Vagina (tissue), 2 donors: Measurements from ENCODE around the gene SORCS2. TPM values are rescaled to one million over a fixed set of nuclear protein-coding genes. Genes with fewer than 3 reads are reported as not detected.
"Not testable (repeated sequence)": the region's sequence is repeated elsewhere in the genome, so short reads cannot be mapped to it uniquely, and the experiment has no call there.

ENCODE experiments used
- DNase-seq, 2 donors: peaks; one replicate each; pipeline ENCODE4 v3.0.0-alpha.2; 2017; ENCODE audit errors: extremely low spot score in 2 of 2
- H3K27ac ChIP-seq: fragments of 200-600 bp; sonication (generic); one replicate; pipeline ENCODE4 v1.5.1; 2019
- H3K27me3 ChIP-seq: fragments of 200-600 bp; sonication (generic); one replicate; pipeline ENCODE4 v1.5.1; 2019
- H3K36me3 ChIP-seq, 2 donors: fragments of 200-600 bp; sonication (generic); one replicate each; pipeline ENCODE4 v1.5.1; 2017 to 2019
- H3K4me1 ChIP-seq: fragments of 200-600 bp; sonication (generic); one replicate; pipeline ENCODE4 v1.5.1; 2019
- H3K4me3 ChIP-seq, 2 donors: fragments of 200-600 bp; sonication (generic); 1 replicate in 1 of 2; 2 replicates in 1 of 2; pipeline ENCODE4 v1.5.1; 2016 to 2019
- H3K9me3 ChIP-seq: fragments of 200-600 bp; sonication (generic); one replicate; pipeline ENCODE4 v1.5.1; 2019
- POLR2A ChIP-seq, 2 donors: fragments of 450-650 bp; IDR thresholded peaks; one replicate each; pipeline ENCODE4 v1.6.1; 2017; ENCODE audit warnings: antibody characterized with exemption in 2 of 2, mild to moderate bottlenecking in 2 of 2, moderate library complexity in 2 of 2
- POLR2AphosphoS5 ChIP-seq, 2 donors: sonication (generic); formaldehyde crosslinking; IDR thresholded peaks; one replicate each; pipeline ENCODE4 v1.9.0; 2017; ENCODE audit warnings: antibody characterized with exemption in 2 of 2, mild to moderate bottlenecking in 2 of 2, low read depth in 1 of 2; ENCODE audit not compliant: insufficient read depth in 1 of 2
- intact Hi-C: fragments of 100-400 bp; cut with DNase I; formaldehyde crosslinking; loops from one replicate; pipeline ENCODE4 v1.15.1; 2023
- total RNA-seq: library from RNA; depleted of rRNA; stranded (reverse); fragments of >200 nt; gene quantifications from one replicate; pipeline ENCODE4 v1.2.3, GENCODE V29; 2016
- TF ChIP-seq, protein P1 (sequence below), 3 experiments: fragments of 450-650 bp in 2 of 3; fragments of 200-600 bp in 1 of 3; sonication (generic) in 1 of 3; IDR thresholded peaks; one replicate each; pipeline ENCODE4 v1.5.1; 2017 to 2019; ENCODE audit warnings: antibody characterized with exemption in 3 of 3, mild to moderate bottlenecking in 2 of 3, moderate library complexity in 2 of 3

The SORCS2 gene
- total RNA-seq, 1 donor from 2014 or later: 5.4 TPM

DNA sequence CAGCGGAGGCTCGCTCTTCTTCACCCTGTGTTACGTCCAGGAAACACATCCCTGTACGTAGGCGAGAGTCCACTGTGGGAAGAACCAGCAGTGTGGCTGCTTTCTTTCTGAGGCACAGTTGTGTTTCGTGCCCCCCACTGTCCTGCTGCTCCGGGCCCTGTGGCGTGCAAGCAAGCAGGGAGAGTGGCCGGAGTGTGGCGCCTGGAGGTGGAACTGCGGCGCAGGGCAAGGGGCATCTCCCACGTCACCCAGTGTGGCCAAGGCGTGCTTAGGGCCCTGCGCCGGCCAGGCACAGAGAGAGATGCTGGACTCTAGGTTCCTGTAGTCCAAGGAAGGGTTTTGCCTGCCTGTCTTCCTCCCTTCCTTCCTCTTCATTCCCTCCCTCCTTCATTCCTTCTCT, 255.7 kb downstream of the SORCS2 start:
- TF ChIP-seq POLR2AphosphoS5 (IDR thresholded peaks at IDR 0.05; ENCODE audit: insufficient read depth in 1 of 2, low read depth in 1 of 2): no peak
- TF ChIP-seq POLR2A (IDR thresholded peaks at IDR 0.05): no peak
- TF ChIP-seq, protein P1, sequence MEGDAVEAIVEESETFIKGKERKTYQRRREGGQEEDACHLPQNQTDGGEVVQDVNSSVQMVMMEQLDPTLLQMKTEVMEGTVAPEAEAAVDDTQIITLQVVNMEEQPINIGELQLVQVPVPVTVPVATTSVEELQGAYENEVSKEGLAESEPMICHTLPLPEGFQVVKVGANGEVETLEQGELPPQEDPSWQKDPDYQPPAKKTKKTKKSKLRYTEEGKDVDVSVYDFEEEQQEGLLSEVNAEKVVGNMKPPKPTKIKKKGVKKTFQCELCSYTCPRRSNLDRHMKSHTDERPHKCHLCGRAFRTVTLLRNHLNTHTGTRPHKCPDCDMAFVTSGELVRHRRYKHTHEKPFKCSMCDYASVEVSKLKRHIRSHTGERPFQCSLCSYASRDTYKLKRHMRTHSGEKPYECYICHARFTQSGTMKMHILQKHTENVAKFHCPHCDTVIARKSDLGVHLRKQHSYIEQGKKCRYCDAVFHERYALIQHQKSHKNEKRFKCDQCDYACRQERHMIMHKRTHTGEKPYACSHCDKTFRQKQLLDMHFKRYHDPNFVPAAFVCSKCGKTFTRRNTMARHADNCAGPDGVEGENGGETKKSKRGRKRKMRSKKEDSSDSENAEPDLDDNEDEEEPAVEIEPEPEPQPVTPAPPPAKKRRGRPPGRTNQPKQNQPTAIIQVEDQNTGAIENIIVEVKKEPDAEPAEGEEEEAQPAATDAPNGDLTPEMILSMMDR (IDR thresholded peaks at IDR 0.05): no peak
- H3K36me3 ChIP-seq: no peaks in the 10 kb centered on the region
- H3K4me3 ChIP-seq: no peak overlapping the region
- intact Hi-C loops: loop anchor here (5.0 kb wide), 1 partner anchor 1394 kb away; no protein-coding TSS in a partner anchor
- H3K4me1 ChIP-seq: no peaks in the 10 kb centered on the region
- no peak overlapping the region for H3K27ac ChIP-seq
- no peaks in the 10 kb centered on the region for H3K27me3 ChIP-seq
- no peaks in the 10 kb centered on the region for H3K9me3 ChIP-seq
- no peak for DNase-seq

GRCh38 chr4:7450775-7451433, 258.6 kb downstream of the SORCS2 start:
- no peaks in the 10 kb centered on the region for H3K9me3 ChIP-seq
- intact Hi-C loops: no loop called here
- DNase-seq: no peak
- no peaks in the 10 kb centered on the region for H3K36me3 ChIP-seq
- no peaks in the 10 kb centered on the region for H3K27me3 ChIP-seq
- TF ChIP-seq POLR2A (IDR thresholded peaks at IDR 0.05): no peak
- TF ChIP-seq POLR2AphosphoS5 (IDR thresholded peaks at IDR 0.05; ENCODE audit: insufficient read depth in 1 of 2, low read depth in 1 of 2): no peak
- TF ChIP-seq, protein P1 (IDR thresholded peaks at IDR 0.05): no peak
- no peaks in the 10 kb centered on the region for H3K4me1 ChIP-seq
- no peak overlapping the region for H3K27ac ChIP-seq
- H3K4me3 ChIP-seq: no peak overlapping the region

- intact Hi-C loops: no loop called here
- no peaks in the 10 kb centered on the region for H3K36me3 ChIP-seq
- TF ChIP-seq POLR2AphosphoS5 (IDR thresholded peaks at IDR 0.05; ENCODE audit: insufficient read depth in 1 of 2, low read depth in 1 of 2) (no peak), POLR2A (IDR thresholded peaks at IDR 0.05) (no peak)
- TF ChIP-seq, protein P1 (IDR thresholded peaks at IDR 0.05): no peak
Measured at GRCh38 chr4:7451434-7451789, 259.1 kb downstream of the SORCS2 start.

DNA sequence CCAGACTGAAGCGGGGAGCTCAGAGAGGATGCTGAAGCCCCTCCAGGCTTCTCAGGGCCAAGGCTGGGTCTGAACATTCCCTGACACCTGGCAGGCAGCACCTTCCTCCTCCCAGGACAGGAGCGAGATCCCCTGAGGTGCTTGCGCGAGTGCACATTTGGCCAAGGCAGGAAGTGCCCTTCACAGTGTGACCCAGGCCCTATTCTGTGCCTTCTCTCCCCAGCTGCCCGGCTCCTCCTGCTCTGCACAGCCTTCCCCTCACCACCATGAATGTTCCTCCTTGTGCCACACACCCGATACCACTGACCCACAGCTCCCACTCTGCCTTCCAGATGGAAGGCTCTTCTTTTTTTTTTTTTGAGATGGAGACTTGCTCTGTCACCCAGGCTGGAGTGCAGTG, 259.5 kb downstream of the SORCS2 start:
- Histone ChIP-seq H3K9me3 (no peaks in the 10 kb centered on the region), H3K27ac (no peak overlapping the region), H3K27me3 (no peaks in the 10 kb centered on the region), H3K4me1 (no peaks in the 10 kb centered on the region), H3K4me3 (no peak overlapping the region), H3K36me3 (no peaks in the 10 kb centered on the region)
- DNase-seq: no peak
- intact Hi-C loops: no loop called here
- TF ChIP-seq POLR2A (IDR thresholded peaks at IDR 0.05) (no peak), POLR2AphosphoS5 (IDR thresholded peaks at IDR 0.05; ENCODE audit: insufficient read depth in 1 of 2, low read depth in 1 of 2) (no peak)
- TF ChIP-seq, protein P1 (IDR thresholded peaks at IDR 0.05): no peak

More at GRCh38 chr4:7451434-7451789, 259.1 kb downstream of the SORCS2 start:
- Histone ChIP-seq H3K9me3 (no peaks in the 10 kb centered on the region), H3K27ac (no peak overlapping the region), H3K4me3 (no peak overlapping the region), H3K4me1 (no peaks in the 10 kb centered on the region), H3K27me3 (no peaks in the 10 kb centered on the region)
- DNase-seq: no peak

- H3K4me3 ChIP-seq, DNase-seq, intact Hi-C loops, H3K9me3 ChIP-seq, H3K27me3 ChIP-seq, H3K36me3 ChIP-seq, H3K27ac ChIP-seq, H3K4me1 ChIP-seq: not testable (repeated sequence)
Measured at GRCh38 chr4:7452802-7453201, 260.5 kb downstream of the SORCS2 start.
